HEK293 (cell line): ENCODE data around the gene TRMT61A.

Experiments used
- CTCF ChIA-PET: fragments of 350-600 bp; formaldehyde crosslinking; extraction: SDS; loops from one replicate; lab custom pipeline; 2021; ENCODE audit warnings: antibody characterized with exemption; lab: Yijun Ruan, JAX
- POLR2A ChIA-PET: fragments of 300-600 bp; formaldehyde crosslinking; extraction: SDS; loops from one replicate; lab custom pipeline; 2020; ENCODE audit warnings: antibody characterized with exemption, inconsistent platforms; lab: Yijun Ruan, JAX
- H3K27ac ChIP-seq: fragments of 200-500 bp; sonication (Bioruptor generic); 2 replicates; pipeline ENCODE4 v1.5.1; 2014; ENCODE audit warnings: low read depth, low read length, control low read depth, inconsistent platforms; ENCODE audit errors: extremely low read depth
- H3K36me3 ChIP-seq, 2 experiments: fragments of 200-500 bp in 1 of 2; sonication (Bioruptor generic) in 1 of 2; 1 replicate in 1 of 2; 2 replicates in 1 of 2; pipeline ENCODE4 v1.5.1; 2014 to 2017; ENCODE audit warnings: inconsistent platforms in 2 of 2, low read length in 2 of 2; ENCODE audit not compliant: control insufficient read depth in 2 of 2, insufficient read depth in 1 of 2
- H3K4me1 ChIP-seq: fragments of 200-500 bp; sonication (Bioruptor generic); 2 replicates; pipeline ENCODE4 v1.5.1; 2014; ENCODE audit warnings: mild to moderate bottlenecking, low read length, inconsistent platforms; ENCODE audit not compliant: control insufficient read depth, insufficient read depth
- H3K4me3 ChIP-seq: 2 replicates; pipeline ENCODE4 v1.5.1; 2011; ENCODE audit warnings: low read depth, mild to moderate bottlenecking, control low read depth, low read length, moderate library complexity
- H3K9me3 ChIP-seq: fragments of 200-500 bp; sonication (Bioruptor generic); 2 replicates; pipeline ENCODE4 v1.5.1; 2014; ENCODE audit warnings: low read depth, low read length, inconsistent platforms; ENCODE audit not compliant: control insufficient read depth, insufficient read depth
- BCL11B ChIP-seq: fragments of 450-650 bp; formaldehyde crosslinking; IDR thresholded peaks from 2 replicates; pipeline ENCODE4 v1.5.1; 2016; ENCODE audit warnings: low read depth, missing biosample characterization, missing genetic modification characterization
- EGR2 ChIP-seq: fragments of 450-650 bp; formaldehyde crosslinking; IDR thresholded peaks from 2 replicates; pipeline ENCODE4 v1.5.1; 2016; ENCODE audit warnings: low read depth, missing biosample characterization, missing genetic modification characterization
- ELK4 ChIP-seq: IDR thresholded peaks from 2 replicates; pipeline ENCODE4 v1.6.1; 2011; ENCODE audit warnings: mild to moderate bottlenecking, low read depth, low read length, borderline replicate concordance
- KLF8 ChIP-seq: fragments of 450-650 bp; formaldehyde crosslinking; IDR thresholded peaks from 2 replicates; pipeline ENCODE4 v1.5.1; 2016; ENCODE audit warnings: missing biosample characterization, missing genetic modification characterization
- KLF9 ChIP-seq: fragments of 450-650 bp; formaldehyde crosslinking; IDR thresholded peaks from 2 replicates; pipeline ENCODE4 v1.5.1; 2016; ENCODE audit warnings: missing biosample characterization, missing genetic modification characterization, low read depth
- MEIS1 ChIP-seq: sonication (generic); formaldehyde crosslinking; IDR thresholded peaks from 2 replicates; pipeline ENCODE4 v1.8.1; 2022; ENCODE audit warnings: missing genetic modification reagents, mild to moderate bottlenecking, borderline replicate concordance
- PRDM1 ChIP-seq: fragments of 450-650 bp; formaldehyde crosslinking; IDR thresholded peaks from 2 replicates; pipeline ENCODE4; 2016; ENCODE audit warnings: missing biosample characterization, missing genetic modification characterization
- SETDB1 ChIP-seq: IDR thresholded peaks from one replicate; pipeline ENCODE4 v1.6.1; 2017; ENCODE audit warnings: mild to moderate bottlenecking, low read length, moderate library complexity, mixed read lengths; ENCODE audit not compliant: insufficient read length
- TCF7L2 ChIP-seq: IDR thresholded peaks from 2 replicates; pipeline ENCODE4 v1.6.1; 2011; ENCODE audit warnings: low read depth, mild to moderate bottlenecking, inconsistent platforms, low read length, moderate library complexity, borderline replicate concordance
- ZBTB20 ChIP-seq: fragments of 450-650 bp; formaldehyde crosslinking; IDR thresholded peaks from 2 replicates; pipeline ENCODE4 v1.5.1; 2016; ENCODE audit warnings: missing biosample characterization, missing genetic modification characterization
- ZBTB48 ChIP-seq: fragments of 450-650 bp; formaldehyde crosslinking; IDR thresholded peaks from 2 replicates; pipeline ENCODE4 v1.5.1; 2016; ENCODE audit warnings: missing biosample characterization, missing genetic modification characterization
- ZEB2 ChIP-seq: fragments of 450-650 bp; formaldehyde crosslinking; IDR thresholded peaks from 2 replicates; pipeline ENCODE4 v1.5.1; 2016; ENCODE audit warnings: missing biosample characterization, missing genetic modification characterization
- ZNF146 ChIP-seq: fragments of 450-650 bp; formaldehyde crosslinking; IDR thresholded peaks from 2 replicates; pipeline ENCODE4 v1.5.1; 2016; ENCODE audit warnings: missing biosample characterization, missing genetic modification characterization
- ZNF2 ChIP-seq: fragments of 450-650 bp; formaldehyde crosslinking; IDR thresholded peaks from 2 replicates; pipeline ENCODE4 v1.5.1; 2016; ENCODE audit warnings: missing biosample characterization, missing genetic modification characterization
- ZNF280C ChIP-seq: fragments of 450-650 bp; formaldehyde crosslinking; IDR thresholded peaks from 2 replicates; pipeline ENCODE4 v1.5.1; 2016; ENCODE audit warnings: missing biosample characterization, missing genetic modification characterization
- ZNF335 ChIP-seq: fragments of 450-650 bp; formaldehyde crosslinking; conservative IDR thresholded peaks from 2 replicates; pipeline ENCODE4 v1.5.1; 2016; ENCODE audit warnings: missing biosample characterization, missing genetic modification characterization
- ZNF600 ChIP-seq: fragments of 450-650 bp; formaldehyde crosslinking; IDR thresholded peaks from 2 replicates; pipeline ENCODE4 v1.5.1; 2016; ENCODE audit warnings: missing biosample characterization, missing genetic modification characterization
- ZNF660 ChIP-seq: fragments of 450-650 bp; IDR thresholded peaks from 2 replicates; pipeline ENCODE4 v1.5.1; 2018; ENCODE audit warnings: missing biosample characterization, mild to moderate bottlenecking, missing genetic modification characterization
- ZSCAN30 ChIP-seq: fragments of 450-650 bp; IDR thresholded peaks from 2 replicates; pipeline ENCODE4 v1.5.1; 2018; ENCODE audit warnings: missing biosample characterization, mild to moderate bottlenecking, missing genetic modification characterization, moderate library complexity
- TF ChIP-seq, protein P1 (sequence below): fragments of 450-650 bp; formaldehyde crosslinking; IDR thresholded peaks from 2 replicates; pipeline ENCODE4 v1.5.1; 2017; ENCODE audit warnings: missing biosample characterization, missing genetic modification characterization
- TF ChIP-seq, protein P2 (sequence below): fragments of 450-650 bp; formaldehyde crosslinking; IDR thresholded peaks from 2 replicates; pipeline ENCODE4 v1.5.1; 2016; ENCODE audit warnings: missing biosample characterization, missing genetic modification characterization
- TF ChIP-seq, protein P3 (sequence below): fragments of 450-650 bp; IDR thresholded peaks from 2 replicates; pipeline ENCODE4 v1.5.1; 2018; ENCODE audit warnings: missing biosample characterization, mild to moderate bottlenecking, missing genetic modification characterization

The TRMT61A gene

GRCh38 chr14:103562429-103563225 lies 33.6 kb downstream of the TRMT61A start, which contains the start of the genes BAG5 and COA8 (continued):
- TF ChIP-seq ZNF280C (tag by site-specific recombination): no peak
- TF ChIP-seq PRDM1 (tag by site-specific recombination): no peak
- TF ChIP-seq, protein P1, sequence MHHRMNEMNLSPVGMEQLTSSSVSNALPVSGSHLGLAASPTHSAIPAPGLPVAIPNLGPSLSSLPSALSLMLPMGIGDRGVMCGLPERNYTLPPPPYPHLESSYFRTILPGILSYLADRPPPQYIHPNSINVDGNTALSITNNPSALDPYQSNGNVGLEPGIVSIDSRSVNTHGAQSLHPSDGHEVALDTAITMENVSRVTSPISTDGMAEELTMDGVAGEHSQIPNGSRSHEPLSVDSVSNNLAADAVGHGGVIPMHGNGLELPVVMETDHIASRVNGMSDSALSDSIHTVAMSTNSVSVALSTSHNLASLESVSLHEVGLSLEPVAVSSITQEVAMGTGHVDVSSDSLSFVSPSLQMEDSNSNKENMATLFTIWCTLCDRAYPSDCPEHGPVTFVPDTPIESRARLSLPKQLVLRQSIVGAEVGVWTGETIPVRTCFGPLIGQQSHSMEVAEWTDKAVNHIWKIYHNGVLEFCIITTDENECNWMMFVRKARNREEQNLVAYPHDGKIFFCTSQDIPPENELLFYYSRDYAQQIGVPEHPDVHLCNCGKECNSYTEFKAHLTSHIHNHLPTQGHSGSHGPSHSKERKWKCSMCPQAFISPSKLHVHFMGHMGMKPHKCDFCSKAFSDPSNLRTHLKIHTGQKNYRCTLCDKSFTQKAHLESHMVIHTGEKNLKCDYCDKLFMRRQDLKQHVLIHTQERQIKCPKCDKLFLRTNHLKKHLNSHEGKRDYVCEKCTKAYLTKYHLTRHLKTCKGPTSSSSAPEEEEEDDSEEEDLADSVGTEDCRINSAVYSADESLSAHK (tag by site-specific recombination): 0 out of 2 replicates have a peak, but pooled peaks have one; percentile 21
- TF ChIP-seq TCF7L2: no peak
- peak; percentile 34; the same call in 1 of the 2 replicates for TF ChIP-seq ZNF146 (tag by site-specific recombination)
- peak; percentile 83 for TF ChIP-seq KLF8 (tag by site-specific recombination)
- 0 out of 2 replicates have a peak, but pooled peaks have one; percentile 42 for TF ChIP-seq MEIS1 (CRISPR knock-in tag)
- peak; percentile 71; the same call in 1 of the 2 replicates for TF ChIP-seq ZSCAN30
- TF ChIP-seq ELK4: no peak; the same call in 1 of the 2 replicates
- TF ChIP-seq, protein P2, sequence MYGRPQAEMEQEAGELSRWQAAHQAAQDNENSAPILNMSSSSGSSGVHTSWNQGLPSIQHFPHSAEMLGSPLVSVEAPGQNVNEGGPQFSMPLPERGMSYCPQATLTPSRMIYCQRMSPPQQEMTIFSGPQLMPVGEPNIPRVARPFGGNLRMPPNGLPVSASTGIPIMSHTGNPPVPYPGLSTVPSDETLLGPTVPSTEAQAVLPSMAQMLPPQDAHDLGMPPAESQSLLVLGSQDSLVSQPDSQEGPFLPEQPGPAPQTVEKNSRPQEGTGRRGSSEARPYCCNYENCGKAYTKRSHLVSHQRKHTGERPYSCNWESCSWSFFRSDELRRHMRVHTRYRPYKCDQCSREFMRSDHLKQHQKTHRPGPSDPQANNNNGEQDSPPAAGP (tag by site-specific recombination): peak; percentile 37
- TF ChIP-seq BCL11B (tag by site-specific recombination): no peak; the same call in 1 of the 2 replicates
- TF ChIP-seq ZEB2 (tag by site-specific recombination): peak; percentile 59
- peak; percentile 42; the same call in 1 of the 2 replicates for TF ChIP-seq ZNF660 (tag by site-specific recombination)
- TF ChIP-seq ZBTB20 (tag by site-specific recombination): peak; percentile 91
- peak; percentile 97 for TF ChIP-seq ZNF335 (tag by site-specific recombination)
- peak; percentile 64 for TF ChIP-seq ZBTB48 (tag by site-specific recombination)
- TF ChIP-seq, protein P3, sequence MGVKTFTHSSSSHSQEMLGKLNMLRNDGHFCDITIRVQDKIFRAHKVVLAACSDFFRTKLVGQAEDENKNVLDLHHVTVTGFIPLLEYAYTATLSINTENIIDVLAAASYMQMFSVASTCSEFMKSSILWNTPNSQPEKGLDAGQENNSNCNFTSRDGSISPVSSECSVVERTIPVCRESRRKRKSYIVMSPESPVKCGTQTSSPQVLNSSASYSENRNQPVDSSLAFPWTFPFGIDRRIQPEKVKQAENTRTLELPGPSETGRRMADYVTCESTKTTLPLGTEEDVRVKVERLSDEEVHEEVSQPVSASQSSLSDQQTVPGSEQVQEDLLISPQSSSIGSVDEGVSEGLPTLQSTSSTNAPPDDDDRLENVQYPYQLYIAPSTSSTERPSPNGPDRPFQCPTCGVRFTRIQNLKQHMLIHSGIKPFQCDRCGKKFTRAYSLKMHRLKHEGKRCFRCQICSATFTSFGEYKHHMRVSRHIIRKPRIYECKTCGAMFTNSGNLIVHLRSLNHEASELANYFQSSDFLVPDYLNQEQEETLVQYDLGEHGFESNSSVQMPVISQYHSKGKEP: peak; percentile 76

GRCh38 chr14:103563226-103563620 lies 34.2 kb downstream of the TRMT61A start:
- Histone ChIP-seq H3K9me3 (no peaks in the 10 kb centered on the region), H3K36me3 (peaks cover 12 to 19% of the 10 kb centered on the region in 2 experiments), H3K4me1 (peaks cover 25% of the 10 kb centered on the region), H3K27ac (peak overlapping the region; percentile 96), H3K4me3 (peak overlapping the region; percentile 100)
- ChIA-PET CTCF (no interaction called here), POLR2A (interaction anchor here (2.5 kb wide), 1 partner anchor 35 kb away, joined by 8 read pairs; the partner anchor contains the start of gene TRMT61A)
- TF ChIP-seq ZNF600 (tag by site-specific recombination): peak; percentile 6; the same call in 1 of the 2 replicates
- peak; percentile 12 for TF ChIP-seq ZNF335 (tag by site-specific recombination)
- TF ChIP-seq ZNF2 (tag by site-specific recombination): 0 out of 2 replicates have a peak, but pooled peaks have one; percentile 7
- no peak for TF ChIP-seq ZNF280C (tag by site-specific recombination)
- no peak for TF ChIP-seq SETDB1
- no peak for TF ChIP-seq EGR2 (tag by site-specific recombination)
- no peak for TF ChIP-seq KLF9 (tag by site-specific recombination)
- no peak for TF ChIP-seq MEIS1 (CRISPR knock-in tag)
